ENCODE results near the gene NAV2.
A peak's percentile ranks its signal among the peaks of the same experiment; 100 is the strongest.
"Not testable (repeated sequence)": the region's sequence is repeated elsewhere in the genome, so short reads cannot be mapped to it uniquely, and the experiment has no call there.

The NAV2 gene

DNA sequence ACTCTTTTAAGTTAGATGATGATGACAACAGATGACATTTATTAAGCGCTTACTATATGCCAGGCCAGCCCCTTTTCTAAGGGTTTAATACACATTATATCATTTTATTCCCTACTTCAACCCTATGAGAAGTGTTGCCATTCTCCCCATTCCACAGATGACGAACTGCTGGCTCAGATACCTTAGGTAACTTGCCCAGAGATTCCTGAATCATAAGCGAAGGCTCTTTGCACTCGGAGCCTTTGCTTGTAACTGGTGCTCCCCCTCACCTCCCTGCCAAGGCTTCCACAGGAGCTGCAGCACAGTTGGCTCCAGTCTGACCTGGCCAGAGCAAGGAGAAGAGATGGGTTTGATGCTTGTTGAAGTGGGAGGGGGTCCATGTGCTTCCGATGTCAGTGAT lies 404.7 kb downstream of the NAV2 start:
- Mint-ChIP-seq H3K27me3 (ENCODE audit: low read depth) (peaks cover 8% of the 10 kb centered on the region), H3K27ac (no peak overlapping the region), H3K9me3 (no peaks in the 10 kb centered on the region), H3K36me3 (ENCODE audit: low read depth) (no peaks in the 10 kb centered on the region), H3K4me3 (no peak overlapping the region), H3K4me1 (ENCODE audit: low read depth) (no peaks in the 10 kb centered on the region)

DNA sequence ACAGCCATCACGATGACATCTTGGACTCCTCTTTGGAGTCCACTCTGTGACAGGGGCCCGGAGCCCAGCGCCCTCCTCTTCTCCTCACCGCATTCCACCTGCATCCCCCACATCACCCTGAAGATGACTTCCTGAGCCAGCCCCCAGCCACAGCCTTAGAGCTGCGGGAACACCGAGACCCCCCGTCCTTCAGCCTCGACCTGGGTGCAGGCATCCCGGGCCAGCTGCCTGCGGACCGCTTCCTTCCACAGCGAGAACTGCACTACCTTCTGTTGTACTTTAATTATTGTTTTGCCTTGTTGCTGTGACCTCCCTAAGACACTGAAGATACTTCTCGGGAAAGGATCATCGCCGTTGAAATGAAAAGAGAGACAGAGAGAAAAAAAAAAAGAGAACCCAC lies 405.6 kb downstream of the NAV2 start:
- Mint-ChIP-seq H3K36me3 (ENCODE audit: low read depth) (no peaks in the 10 kb centered on the region), H3K9me3 (no peaks in the 10 kb centered on the region), H3K27ac (no peak overlapping the region), H3K4me1 (ENCODE audit: low read depth) (no peaks in the 10 kb centered on the region), H3K4me3 (no peak overlapping the region), H3K27me3 (ENCODE audit: low read depth) (peaks cover 8% of the 10 kb centered on the region)

DNA sequence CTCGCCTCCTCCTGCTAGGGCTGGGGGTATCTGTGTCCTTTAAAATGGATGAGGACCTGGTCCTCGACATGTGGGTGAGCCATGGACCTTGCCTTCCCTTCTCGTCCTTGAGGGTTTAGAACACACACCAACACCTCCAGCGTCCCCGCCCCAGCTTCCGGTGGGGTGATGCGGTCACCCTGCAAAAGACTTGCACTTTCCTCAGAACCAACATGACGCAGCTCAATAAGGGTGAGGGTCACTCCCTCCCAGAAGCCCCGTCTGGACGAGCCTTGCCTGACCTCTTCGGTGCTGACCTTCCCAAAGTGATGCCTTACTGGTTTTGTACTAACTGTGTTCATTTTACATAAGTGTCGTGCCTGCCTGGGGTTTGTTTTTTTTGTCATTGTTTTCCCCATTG lies 406.7 kb downstream of the NAV2 start:
- no peak overlapping the region for H3K27ac Mint-ChIP-seq
- H3K4me1 Mint-ChIP-seq (ENCODE audit: low read depth): no peaks in the 10 kb centered on the region
- peaks cover 8% of the 10 kb centered on the region for H3K27me3 Mint-ChIP-seq (ENCODE audit: low read depth)
- no peaks in the 10 kb centered on the region for H3K9me3 Mint-ChIP-seq
- no peaks in the 10 kb centered on the region for H3K36me3 Mint-ChIP-seq (ENCODE audit: low read depth)
- H3K4me3 Mint-ChIP-seq: no peak overlapping the region

DNA sequence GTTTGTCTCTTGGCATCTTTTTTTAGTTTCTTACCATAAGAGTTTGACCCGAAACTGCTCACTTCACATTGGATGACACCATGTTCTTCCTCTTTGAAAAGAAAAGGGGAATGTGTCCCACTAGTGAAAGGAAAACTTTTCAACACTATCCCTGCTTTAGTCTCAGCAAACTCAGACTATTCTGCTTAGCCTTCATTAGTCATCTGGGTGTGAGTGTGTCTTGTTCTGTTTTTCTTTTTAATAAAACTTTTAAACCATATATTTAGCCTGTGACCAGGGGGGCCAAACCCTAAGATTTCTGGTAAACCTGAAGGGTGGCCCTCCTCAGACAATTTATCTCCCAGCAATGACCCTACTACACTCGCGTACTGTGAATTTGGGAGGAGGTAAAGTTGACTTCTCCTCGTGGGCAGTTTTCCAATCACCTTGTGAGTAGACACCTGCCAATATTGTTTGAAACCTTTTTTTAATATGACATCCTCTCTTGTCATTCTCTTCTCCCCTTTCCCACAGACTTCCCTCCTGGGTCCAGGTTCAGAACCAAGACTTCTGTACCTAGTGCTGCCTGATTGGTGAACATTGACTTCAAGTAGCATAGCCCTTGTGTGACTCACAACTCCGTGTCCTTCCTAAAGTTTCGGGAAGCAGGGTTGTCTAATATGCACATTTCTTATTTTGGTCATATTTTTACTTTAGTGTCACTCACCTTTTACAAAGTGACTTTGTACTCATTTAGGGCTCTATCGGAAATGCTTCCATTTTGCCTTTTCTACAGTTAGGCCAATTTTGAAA lies 407.7 kb downstream of the NAV2 start:
- H3K27ac Mint-ChIP-seq: no peak overlapping the region
- peaks cover 8% of the 10 kb centered on the region for H3K27me3 Mint-ChIP-seq (ENCODE audit: low read depth)
- H3K4me3 Mint-ChIP-seq: no peak overlapping the region
- no peaks in the 10 kb centered on the region for H3K9me3 Mint-ChIP-seq
- no peaks in the 10 kb centered on the region for H3K4me1 Mint-ChIP-seq (ENCODE audit: low read depth)
- no peaks in the 10 kb centered on the region for H3K36me3 Mint-ChIP-seq (ENCODE audit: low read depth)

DNA sequence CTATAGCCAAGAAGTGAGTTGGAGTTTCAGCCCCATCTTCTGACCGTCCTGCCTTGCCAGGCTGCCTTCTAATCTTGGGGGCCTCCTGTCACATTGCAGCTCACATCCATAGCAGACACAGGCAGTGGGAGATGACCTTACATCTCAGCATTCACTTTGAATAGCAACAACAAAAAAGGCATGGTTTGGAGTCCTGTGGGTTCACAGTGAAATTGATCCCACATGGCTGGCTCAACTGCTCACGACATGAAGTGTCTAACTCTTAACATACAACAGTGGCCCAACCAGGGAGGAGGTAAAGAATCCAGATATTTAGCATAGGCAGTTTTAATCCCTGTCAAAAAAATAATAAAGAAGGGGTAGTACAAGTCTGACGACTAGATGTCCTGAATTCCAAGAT lies 409.5 kb downstream of the NAV2 start:
- Mint-ChIP-seq H3K9me3 (no peaks in the 10 kb centered on the region), H3K27ac (no peak overlapping the region), H3K4me1 (ENCODE audit: low read depth) (no peaks in the 10 kb centered on the region), H3K27me3 (ENCODE audit: low read depth) (peaks cover 8% of the 10 kb centered on the region), H3K4me3 (no peak overlapping the region), H3K36me3 (ENCODE audit: low read depth) (no peaks in the 10 kb centered on the region)

DNA sequence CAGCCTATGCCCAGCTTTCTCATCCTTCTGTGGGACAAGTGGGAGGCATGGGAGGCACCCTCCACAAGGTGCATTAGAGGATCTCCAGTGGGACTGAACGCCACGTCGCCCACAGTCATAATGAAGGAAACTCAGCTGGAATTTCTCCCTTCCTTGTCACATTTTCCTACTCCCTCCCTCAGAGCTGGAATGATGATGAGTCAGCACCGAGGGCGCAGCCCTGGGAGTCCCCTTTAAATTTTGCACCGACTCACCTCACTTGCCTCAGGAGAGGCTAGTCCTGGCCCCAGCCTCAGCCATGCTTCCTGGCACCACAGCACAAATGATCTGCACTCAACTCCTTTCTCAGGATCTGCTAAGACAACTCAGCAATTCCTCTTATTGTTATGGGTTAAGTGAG lies 413.3 kb downstream of the NAV2 start:
- peaks cover 3% of the 10 kb centered on the region for H3K27me3 Mint-ChIP-seq (ENCODE audit: low read depth)
- H3K36me3 Mint-ChIP-seq (ENCODE audit: low read depth): no peaks in the 10 kb centered on the region
- H3K9me3 Mint-ChIP-seq: no peaks in the 10 kb centered on the region
- H3K4me1 Mint-ChIP-seq (ENCODE audit: low read depth): no peaks in the 10 kb centered on the region
- no peak overlapping the region for H3K27ac Mint-ChIP-seq
- no peak overlapping the region for H3K4me3 Mint-ChIP-seq

DNA sequence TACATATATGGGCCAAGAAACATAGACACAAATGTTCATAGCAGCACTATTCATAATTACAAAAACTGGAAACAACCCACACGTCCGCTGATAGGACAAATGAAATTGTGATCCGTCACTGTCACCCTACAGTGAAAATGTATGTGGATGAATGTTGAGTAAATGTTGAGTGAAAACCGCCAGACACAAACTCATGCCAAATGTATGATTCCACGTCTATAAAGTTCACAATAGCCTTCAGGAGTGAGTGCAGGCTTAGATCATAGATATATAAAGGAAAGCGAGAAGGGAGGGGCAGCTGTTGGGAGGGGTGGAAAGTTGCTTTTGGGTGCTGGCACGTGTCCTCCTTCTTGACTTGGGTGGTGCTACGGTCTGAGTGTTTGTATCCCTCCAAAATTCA lies 414.1 kb downstream of the NAV2 start:
- peaks cover 8% of the 10 kb centered on the region for H3K27me3 Mint-ChIP-seq (ENCODE audit: low read depth)
- H3K27ac Mint-ChIP-seq: no peak overlapping the region
- H3K4me1 Mint-ChIP-seq (ENCODE audit: low read depth): peaks cover 3% of the 10 kb centered on the region
- H3K9me3 Mint-ChIP-seq: no peaks in the 10 kb centered on the region
- H3K36me3 Mint-ChIP-seq (ENCODE audit: low read depth): no peaks in the 10 kb centered on the region
- H3K4me3 Mint-ChIP-seq: no peak overlapping the region

DNA sequence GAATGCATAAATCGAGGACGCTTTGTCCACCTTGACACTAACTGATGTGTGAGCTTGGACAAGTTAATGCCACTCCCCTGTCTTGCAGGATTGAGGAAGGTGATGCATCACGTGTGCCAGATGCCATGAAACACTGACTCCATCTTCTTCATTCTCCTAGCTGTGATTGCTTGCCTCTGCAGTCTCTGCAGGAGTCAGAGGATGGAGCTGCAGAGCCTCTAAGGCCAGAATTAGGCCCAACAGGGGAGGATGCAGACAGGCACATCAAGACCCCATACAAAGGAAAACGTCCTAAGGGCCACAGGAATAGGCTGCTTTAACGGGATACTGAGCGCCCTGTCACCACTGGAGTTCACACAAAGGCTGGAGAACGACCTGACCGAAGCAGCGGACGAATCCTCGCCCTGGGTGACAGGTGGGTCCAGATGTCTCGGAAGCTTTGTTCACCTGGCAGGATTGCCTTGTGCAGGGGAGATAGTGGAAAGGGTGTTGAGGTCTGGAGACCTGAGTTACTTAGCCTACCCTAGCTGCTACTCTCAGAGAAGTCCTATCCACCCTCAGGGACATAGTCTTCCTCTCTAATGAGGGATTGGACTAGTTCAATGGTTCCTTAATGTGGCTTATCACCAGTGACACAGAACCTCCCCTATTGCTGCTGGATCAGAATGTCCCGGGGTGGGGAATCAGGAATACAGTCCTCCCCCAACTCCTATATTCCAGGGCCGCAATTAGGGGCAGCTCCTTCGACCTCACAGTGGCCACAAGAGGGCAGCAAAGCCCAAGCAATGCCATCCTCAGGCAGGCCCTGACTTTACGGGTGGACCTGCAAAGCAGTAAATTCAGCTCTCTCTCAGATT lies 415.3 kb downstream of the NAV2 start:
- Mint-ChIP-seq H3K4me1 (ENCODE audit: low read depth) (peaks cover 10% of the 10 kb centered on the region), H3K4me3 (no peak overlapping the region), H3K9me3 (no peaks in the 10 kb centered on the region), H3K27ac (no peak overlapping the region), H3K27me3 (ENCODE audit: low read depth) (peaks cover 19% of the 10 kb centered on the region), H3K36me3 (ENCODE audit: low read depth) (no peaks in the 10 kb centered on the region)

DNA sequence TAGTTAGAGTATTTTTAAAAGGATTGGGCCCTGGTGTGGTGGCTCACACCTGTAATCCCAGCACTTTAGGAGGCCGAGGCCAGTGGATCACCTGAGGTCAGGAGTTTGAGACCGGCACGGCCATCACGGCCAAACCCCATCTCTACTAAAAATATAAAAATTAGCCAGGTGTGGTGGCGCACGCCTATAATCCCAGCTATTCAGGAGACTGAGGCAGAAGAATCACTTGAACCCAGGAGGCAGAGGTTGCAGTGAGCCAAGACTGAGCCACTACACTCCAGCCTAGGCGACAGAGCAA lies 415.8 kb downstream of the NAV2 start:
- H3K4me3 Mint-ChIP-seq; H3K36me3 Mint-ChIP-seq (ENCODE audit: low read depth); H3K27ac Mint-ChIP-seq; H3K9me3 Mint-ChIP-seq: not testable (repeated sequence)
- Mint-ChIP-seq H3K4me1 (ENCODE audit: low read depth) (peaks cover 10% of the 10 kb centered on the region), H3K27me3 (ENCODE audit: low read depth) (peaks cover 21% of the 10 kb centered on the region)

DNA sequence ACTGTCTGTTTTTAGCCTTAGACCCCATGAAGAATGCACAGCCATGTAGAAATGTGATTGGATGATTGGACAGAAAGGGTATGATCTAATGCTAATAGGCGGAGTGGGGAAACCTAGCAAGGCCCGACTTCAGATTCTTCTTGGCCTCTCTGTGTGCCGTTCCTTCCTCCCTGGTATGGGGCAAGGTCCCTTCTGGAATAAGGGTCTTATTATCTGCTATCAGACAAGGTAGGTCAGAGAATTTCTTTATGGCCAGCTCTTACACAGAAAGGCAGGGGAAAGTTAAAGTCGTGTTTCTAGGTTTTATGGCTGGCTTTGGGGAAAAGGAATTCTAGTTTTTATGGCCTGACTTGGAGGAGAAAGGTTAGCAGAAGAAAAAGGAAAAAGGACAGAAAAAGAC lies 417.0 kb downstream of the NAV2 start:
- Mint-ChIP-seq H3K36me3 (ENCODE audit: low read depth) (no peaks in the 10 kb centered on the region), H3K9me3 (no peaks in the 10 kb centered on the region), H3K27me3 (ENCODE audit: low read depth) (peaks cover 32% of the 10 kb centered on the region), H3K4me1 (ENCODE audit: low read depth) (peaks cover 10% of the 10 kb centered on the region), H3K4me3 (no peak overlapping the region), H3K27ac (no peak overlapping the region)

DNA sequence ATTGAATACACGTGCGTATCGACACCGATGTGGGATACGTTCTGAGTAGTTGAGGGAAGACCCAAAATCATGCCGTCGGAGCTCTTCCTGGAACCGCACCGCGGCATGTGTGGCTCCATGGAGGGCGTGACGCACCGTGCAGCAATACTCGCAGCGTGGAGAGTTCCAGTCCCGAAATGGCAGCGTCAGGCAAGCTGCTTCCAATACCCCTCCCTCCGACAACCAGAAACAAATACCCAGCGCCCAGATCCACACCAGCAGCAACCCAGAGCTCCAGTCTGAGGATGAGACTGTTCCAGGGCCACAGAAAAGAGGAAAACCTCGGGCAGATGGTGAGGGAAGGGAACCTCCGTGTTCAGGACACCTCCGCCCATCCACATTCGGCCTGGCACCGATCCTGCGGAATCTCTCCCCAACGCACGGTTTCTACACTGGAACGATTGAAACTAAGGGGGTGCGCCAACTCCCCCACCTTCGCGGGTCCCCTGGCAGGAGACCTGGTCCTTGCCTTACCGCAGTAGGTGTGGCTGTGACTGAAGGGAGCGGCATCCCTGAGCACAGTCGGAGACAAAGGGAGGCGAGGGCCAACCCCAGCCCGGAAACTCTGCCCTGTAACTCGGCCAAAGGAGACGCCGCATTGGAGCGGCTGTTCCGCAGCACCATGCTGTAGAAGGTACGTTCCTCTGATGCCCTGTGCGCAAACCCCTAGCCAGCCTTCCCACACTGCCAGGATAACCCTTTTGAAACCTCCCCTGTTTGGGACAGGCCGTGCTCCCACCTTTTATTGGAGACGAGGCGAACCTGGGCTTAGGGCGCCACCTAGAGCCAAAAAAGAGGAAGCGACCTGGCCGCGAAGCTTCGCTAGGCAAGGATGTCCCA lies 419.4 kb downstream of the NAV2 start:
- Mint-ChIP-seq H3K27me3 (ENCODE audit: low read depth) (peaks cover 35% of the 10 kb centered on the region), H3K4me1 (ENCODE audit: low read depth) (peaks cover 10% of the 10 kb centered on the region), H3K9me3 (no peaks in the 10 kb centered on the region), H3K36me3 (ENCODE audit: low read depth) (no peaks in the 10 kb centered on the region), H3K27ac (no peak overlapping the region), H3K4me3 (peak overlapping the region; percentile 74)

DNA sequence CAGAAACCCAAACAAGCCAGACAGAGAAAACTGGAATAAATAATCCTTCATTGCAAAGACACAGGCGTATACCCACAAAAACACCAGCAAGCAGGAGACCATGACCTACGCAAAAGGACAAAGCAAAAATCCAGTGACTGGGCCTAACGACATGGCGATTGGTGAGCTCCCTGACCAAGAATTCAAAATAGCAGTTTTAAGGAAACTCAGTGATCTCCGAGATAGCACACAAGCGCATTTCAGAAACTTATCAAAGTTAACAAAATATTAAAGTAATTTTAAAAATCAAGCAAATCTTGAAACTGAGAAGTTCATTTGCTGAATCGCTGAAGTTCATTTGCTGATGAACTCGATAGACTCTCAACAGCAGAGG lies 420.0 kb downstream of the NAV2 start:
- peak overlapping the region; percentile 74 for H3K4me3 Mint-ChIP-seq
- H3K4me1 Mint-ChIP-seq (ENCODE audit: low read depth): peaks cover 10% of the 10 kb centered on the region
- H3K36me3 Mint-ChIP-seq (ENCODE audit: low read depth): no peaks in the 10 kb centered on the region
- peaks cover 35% of the 10 kb centered on the region for H3K27me3 Mint-ChIP-seq (ENCODE audit: low read depth)
- H3K27ac Mint-ChIP-seq: no peak overlapping the region
- no peaks in the 10 kb centered on the region for H3K9me3 Mint-ChIP-seq

DNA sequence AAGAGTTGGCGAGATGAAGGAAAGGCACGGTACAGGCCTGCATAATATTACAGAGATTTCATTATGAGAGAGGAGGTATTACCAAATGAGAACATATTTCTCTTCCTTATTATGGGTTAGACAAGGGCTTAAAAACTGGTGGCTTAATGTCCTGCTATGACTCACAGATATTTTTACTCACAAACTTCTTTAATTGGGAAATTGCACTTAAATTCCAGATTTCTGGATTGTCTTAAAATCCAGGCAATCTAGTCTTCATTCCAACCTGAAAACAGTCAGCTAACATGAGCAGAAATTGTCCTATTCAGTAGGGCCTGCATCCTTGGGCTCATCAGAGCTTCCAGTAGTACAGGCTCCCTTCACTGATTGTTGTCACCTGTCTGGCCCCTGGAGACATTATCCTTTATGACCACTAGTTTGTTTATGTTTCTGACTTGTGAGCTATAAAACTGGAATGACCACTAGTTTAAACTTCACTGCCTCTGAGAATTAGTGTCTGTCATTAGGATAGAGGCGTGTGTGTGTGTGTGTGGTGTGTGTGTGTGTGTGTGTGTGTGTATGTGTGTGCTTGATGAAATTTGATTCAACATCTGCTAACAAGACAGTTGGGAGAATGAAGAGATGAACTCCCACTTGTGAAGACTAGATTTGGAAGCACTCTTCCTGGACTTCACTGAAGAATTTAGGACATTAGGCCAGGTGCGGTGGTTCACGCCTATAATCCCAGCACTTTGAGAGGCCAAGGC lies 422.5 kb downstream of the NAV2 start:
- Mint-ChIP-seq H3K4me1 (ENCODE audit: low read depth) (peaks cover 10% of the 10 kb centered on the region), H3K36me3 (ENCODE audit: low read depth) (no peaks in the 10 kb centered on the region), H3K27ac (no peak overlapping the region), H3K27me3 (ENCODE audit: low read depth) (peaks cover 41% of the 10 kb centered on the region), H3K9me3 (no peaks in the 10 kb centered on the region), H3K4me3 (no peak overlapping the region)

DNA sequence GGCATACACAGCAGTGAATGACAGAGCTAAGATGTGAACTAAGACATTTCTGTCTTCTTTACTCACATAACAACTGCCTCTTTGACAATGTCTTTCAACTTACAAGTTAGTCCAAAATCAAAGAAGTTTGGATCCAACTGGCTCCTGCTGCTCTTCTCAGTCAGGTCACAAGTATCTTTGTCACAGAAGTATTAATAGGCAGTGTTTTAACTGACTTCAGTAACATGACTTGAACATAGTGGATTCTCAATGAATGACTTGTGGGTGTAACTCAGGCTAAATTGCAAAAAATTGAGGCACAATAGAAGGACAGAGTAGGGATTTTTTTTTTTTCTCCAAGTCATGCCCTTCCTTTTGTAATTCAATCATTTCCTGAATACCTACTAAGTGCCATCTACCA lies 425.0 kb downstream of the NAV2 start:
- Mint-ChIP-seq H3K9me3 (no peaks in the 10 kb centered on the region), H3K4me3 (no peak overlapping the region), H3K27me3 (ENCODE audit: low read depth) (peaks cover 37% of the 10 kb centered on the region), H3K27ac (no peak overlapping the region), H3K36me3 (ENCODE audit: low read depth) (no peaks in the 10 kb centered on the region), H3K4me1 (ENCODE audit: low read depth) (no peaks in the 10 kb centered on the region)

Data from T-helper 1 cell treated with Interleukin-12 subunit alpha and Interleukin-12 subunit beta and Interleukin-4 antibody, amounts not matched to agents 30 μg/mL and 1 μg/mL, for 36 hours (primary cell).